SIG-M5 (cell line): ENCODE results near the gene PIGU.
"Not testable (repeated sequence)": the region's sequence is repeated elsewhere in the genome, so short reads cannot be mapped to it uniquely, and the experiment has no call there.

Experiments used
- DNase-seq: peaks from one replicate; lab custom pipeline; 2025; lab: John Stamatoyannopoulos, UW

Gene PIGU

DNA sequence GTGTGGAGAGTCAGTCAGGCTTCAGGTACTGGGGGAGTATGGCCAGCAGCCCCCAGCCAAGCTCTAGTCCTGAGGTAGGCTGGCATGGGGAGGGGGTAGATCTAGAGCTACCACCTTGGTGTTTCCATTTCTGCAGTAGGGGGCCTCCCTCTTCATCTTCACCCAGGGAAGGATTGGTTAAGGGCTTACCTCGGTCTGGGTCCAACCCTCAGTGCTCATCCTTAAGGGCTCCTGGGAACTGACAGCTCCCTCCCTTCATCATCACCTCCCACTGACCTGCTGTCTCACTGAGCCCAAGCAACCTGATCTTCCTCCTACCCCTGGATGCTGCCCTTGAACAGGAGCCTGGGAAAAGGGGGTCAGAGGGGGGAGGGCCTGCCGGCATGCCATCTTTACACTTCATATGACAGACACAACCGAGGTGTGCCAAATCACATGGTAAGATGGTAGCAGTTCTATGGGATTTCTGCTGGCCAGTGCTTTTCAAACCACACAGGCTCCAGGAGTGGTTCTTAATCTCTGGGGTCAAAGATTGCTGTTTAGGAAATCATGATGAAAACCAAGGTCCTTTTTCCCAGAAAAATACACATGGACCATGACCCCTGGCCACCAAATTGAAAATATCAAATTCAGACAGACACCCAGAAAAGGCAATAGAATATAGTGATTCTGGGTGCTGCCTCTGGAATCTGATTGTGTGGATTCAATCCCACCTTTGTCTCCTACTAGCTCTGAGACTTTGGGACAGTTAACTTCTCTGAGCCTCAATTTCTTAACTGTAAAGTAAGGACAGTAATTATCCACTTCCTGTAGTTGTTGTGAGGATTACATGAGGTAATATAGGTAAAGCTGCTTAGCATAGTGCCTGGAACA, 30.3 kb upstream of the PIGU start:
- no peak for DNase-seq

GRCh38 chr20:34706302-34706875, 29.5 kb upstream of the PIGU start:
- no peak for DNase-seq

- DNase-seq = no peak
Observed at GRCh38 chr20:34705397-34706301, 28.8 kb upstream of the PIGU start.

GRCh38 chr20:34705008-34705396, 28.1 kb upstream of the PIGU start:
- DNase-seq = no peak

DNA sequence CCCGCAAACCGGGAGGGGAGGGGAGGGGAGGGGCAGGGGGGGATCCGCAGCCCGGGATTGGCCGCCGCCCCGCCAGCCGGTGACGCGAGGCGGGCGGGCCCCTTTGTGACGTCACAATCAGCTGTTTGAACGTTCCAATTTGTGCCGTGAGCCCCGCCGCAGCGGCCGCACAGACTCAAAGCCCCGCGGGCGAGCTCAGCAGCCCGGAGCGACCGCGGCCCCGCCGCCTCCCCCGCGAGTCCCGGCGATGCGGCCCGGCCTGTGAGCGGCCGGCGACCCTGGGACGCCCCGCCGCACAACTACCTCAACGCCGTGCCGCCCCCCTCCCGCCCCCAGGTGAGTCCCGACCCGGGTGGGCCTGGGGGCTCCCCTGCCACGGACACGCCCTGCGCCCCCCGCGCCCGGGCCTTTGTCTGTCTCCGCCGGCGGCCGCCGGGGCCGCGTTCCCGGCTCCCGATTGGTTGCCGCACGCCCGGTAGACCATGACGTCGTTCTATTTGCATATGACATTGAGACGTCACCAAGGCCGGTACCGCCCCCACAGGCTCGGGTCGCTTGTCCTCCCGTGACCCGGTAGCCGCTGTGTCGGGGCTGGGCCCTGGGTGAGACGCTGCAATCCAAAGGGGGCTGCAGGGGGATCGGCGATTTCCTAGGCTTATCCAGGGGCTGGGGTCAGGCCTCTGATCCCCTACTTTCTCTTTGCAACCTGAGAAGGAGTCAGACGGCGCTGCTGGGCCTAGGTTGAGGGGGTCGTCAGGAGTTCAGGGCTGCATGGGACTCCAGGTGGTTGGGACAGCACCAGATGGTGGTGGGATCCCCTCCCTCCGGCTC, 27.5 kb upstream of the PIGU start, which contains the start of gene TP53INP2:
TP53INP2 (plus strand) TSS at position 168 of the 831 bp plus-strand sequence. CDS start 4,396 bp downstream, outside the sequence.
- peak; percentile 28 for DNase-seq

DNA sequence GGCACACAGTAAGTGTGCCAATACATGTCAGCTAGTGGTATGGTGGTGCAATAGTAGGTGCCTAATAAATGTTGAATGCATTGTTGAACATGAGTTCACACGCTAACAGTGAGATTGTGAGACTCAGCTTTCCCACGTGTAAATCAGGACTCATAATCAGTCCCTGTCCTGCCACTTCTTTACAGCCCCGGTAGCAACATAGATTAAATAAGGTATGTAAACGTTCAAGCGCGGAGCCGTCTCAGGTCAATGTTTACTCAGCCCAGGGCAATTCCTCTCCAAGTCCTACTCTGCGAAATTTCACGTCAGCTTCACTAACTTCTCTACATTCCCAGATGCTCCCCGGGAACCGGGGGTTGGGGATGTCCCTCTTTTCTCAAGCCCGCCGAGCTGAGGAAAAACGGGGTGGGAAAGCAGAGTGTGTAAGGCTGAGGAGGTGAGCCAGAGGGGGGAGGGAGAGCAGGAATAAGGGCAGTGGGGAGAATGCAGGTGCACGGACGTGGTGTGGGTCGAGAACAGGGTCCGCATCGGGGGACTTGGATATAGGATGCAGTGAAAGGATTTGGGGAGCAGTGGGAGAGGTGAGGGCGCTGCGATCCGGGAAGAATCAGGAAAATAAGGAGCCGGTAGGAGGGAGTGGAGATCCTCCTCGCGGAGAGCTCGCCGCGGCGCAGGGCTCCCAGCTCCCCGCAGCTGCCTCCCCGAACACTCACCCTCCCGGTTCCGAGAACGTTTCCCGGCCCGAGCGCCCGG, 26.7 kb upstream of the PIGU start:
- DNase-seq = no peak

DNA sequence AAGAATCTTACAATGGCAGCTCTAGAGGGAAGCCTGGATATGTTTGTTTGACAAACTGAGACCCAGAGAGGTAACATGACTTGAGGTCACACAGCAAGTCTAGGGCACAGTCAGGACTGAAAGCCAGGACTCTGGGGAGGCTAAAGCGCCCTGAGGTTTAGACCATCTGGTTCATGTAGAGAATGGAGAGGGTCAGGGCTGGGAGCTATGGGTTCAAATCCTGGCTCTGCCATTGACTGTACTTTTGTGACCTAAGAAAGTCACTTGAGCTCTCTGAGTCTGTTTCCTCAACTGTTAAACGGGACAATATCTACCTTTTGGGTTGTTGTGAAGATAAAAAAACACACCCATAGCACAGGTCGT, 26.1 kb upstream of the PIGU start:
- DNase-seq = no peak

DNA sequence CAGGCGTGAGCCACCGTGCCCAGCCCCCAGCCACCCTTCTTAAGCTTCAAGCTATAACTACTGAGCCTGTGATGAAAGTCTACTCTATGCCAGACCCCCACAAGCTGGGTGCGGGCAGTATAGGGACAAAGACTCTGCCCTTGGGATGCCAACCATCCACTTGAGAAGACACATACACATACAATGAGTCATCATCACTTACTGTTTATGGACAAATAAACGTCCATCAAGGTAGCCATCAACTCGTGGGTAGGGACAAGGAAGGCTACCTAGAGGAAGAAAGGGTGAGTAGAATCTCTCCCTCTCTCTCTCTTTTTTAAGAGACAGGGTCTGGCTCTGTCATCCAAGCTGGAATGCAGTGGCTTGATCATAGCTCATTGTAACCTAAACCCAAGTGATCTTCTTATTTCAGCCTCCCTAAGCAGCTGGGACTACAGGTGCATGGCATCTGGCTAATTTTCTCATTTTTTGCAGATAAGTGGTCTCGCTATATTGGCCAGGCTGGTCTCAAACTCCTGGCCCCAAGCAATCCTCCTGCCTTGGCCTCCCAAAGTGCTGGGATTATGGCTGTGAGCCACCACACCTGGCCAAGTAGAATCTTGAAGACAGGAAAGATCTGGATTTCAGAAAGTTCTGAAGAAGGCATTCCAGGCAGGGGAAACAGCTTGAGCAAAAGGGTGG, 24.7 kb upstream of the PIGU start:
- no peak for DNase-seq

DNA sequence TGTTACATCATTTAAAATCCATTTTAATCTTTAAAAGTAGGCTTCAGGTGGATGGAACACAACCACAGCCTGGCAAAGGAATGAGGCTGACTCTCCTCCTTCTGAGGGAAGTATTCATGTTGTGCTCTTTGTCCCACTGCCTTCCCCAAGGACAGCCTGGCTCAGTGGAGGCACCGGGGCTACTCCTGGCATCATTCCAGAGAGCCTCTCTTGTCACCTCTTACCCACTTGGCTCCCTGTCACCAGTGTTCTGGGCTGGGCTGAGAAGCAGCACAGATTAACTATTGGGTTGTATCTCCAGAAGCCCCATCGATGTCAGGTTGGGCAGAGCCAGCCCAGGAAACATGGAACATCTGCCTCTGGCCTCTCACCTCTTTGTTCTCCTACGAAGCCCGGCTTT, 16.5 kb upstream of the PIGU start:
- no peak for DNase-seq

- no peak for DNase-seq
Observed at GRCh38 chr20:34691838-34692237, 14.9 kb upstream of the PIGU start.

- no peak for DNase-seq
Observed at GRCh38 chr20:34689486-34689885, 12.6 kb upstream of the PIGU start.

DNA sequence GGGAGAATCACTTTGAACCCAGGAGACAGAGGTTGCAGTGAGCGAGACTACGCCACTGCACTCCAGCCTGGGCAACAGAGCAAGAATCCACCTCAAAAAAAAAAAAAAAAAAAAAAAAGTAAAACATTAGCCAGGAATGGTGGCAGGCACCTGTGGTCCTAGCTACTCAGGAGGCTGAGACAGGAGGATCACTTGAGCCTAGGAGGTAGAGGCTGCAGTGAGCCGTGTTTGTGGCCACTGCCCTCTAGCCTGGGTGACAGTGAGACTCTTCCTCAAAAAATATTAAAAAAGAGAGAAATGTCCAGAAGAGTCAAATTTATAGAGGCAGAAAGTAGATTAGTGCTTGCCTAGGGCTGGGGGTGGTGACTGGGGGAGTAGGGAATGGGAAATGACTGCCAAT, 6.8 kb upstream of the PIGU start:
- no peak for DNase-seq

DNA sequence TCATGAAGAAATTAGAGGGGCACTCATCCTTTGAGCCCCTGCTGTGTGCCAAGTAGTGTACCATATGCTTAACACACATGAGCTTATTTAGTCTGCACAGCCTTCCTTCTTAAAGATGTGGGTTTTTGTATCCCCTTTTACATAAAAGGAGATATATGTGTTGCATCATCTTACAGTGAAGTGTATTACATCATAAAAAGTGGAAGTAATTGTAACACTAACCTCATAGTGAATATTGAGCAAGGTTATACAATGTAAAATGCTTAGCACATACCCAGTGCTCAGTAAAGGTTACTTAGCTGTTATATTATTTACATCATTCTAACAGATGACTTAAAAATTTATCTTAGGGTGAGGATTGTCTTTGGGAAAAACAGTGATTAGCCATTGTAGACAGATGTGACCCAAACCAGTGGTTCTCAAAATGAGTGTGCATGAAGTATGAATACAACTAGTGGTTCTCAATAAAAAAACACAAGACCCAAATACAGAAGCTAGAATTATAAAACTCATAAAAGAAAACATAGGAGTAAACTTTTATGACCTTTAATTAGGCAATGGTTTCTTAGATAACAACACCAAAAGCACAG, 3.8 kb upstream of the PIGU start:
- DNase-seq = peak; percentile 83

DNA sequence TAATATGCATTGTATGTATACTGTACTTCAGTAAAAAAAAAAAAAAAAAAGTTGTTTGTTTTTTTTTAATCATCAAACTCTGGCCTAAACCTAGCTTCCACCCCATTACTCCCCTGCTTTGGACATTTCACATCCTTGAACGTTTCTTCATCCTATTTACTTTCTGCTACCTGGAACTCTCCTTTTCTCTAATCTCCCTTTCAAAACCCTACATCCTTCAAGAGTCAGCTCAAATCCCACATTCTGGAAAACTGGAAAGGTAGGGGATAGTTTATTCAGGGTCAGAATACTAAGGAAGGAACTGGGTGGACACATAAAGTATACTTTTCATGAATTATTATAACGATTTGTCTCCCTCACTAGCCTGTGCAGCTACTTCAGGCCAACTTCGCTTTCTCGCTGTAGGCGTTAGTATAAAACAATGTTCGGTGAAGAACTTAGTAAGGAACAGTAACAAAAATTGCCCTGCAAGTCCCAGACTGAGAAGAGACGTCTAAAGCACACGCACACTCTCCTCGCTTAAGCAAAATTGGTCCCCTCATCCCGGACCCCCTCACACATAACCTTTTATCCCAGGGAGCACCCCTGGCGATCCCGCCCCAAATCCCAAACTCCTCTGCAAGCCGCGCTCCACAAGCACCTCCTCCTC, 775 bp downstream of the PIGU start:
- DNase-seq = no peak

DNA sequence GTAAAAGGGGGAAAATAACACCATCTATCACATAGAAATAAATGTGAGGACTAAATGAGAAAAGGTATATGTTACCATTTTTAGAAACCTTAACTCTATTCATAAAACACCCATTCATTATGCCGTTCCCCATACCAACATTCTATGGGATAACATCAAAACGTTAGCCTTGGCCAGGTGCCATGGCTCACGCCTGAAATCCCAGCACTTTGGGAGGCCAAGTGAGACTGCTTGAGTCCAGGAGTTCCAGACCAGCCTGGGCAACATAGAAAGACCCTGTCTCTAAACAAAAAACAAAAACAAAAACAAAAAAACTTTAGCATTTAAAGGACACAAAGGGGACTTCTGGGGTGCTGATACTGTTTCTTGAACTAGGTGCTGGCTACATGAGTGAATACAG, 1.3 kb downstream of the PIGU start:
- DNase-seq = no peak

DNA sequence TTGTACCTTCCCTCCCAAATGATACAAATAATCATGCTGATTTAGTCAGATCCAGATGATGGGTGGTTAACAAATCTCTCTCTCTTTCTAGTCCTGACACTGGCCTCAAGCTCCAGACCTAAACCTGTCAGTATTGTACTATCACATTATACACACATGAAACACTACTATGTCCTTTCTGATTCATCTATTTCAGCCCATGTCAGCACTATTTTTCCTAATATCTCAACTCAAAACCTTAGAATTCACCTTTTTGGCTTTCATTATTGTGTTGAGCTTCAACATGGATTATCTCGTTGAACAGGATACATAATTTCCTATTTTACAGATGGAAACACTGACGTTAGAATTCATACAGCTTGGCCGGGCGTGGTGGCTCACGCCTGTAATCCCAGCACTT, 3.5 kb downstream of the PIGU start:
- DNase-seq = no peak

- DNase-seq = no peak
Observed at GRCh38 chr20:34669094-34669493, 7.8 kb downstream of the PIGU start.

- DNase-seq = not testable (repeated sequence)
Observed at GRCh38 chr20:34664751-34665150, 12.1 kb downstream of the PIGU start.

- no peak for DNase-seq
Observed at GRCh38 chr20:34663213-34663943, 13.5 kb downstream of the PIGU start.
